OCI-LY3 (cell line): ENCODE results near the gene CPO.

Source experiments
- H2AFZ ChIP-seq: fragments of 200-600, 300-600 bp; shearing (Covaris generic); 2 replicates; pipeline ENCODE4 v1.6.0; 2014; ENCODE audit warnings: antibody characterized with exemption, low read depth, low read length
- H3K27ac ChIP-seq: fragments of 200-600, 300-600 bp; sonication (generic); 2 replicates; pipeline ENCODE4 v1.5.1; 2014; ENCODE audit warnings: mild to moderate bottlenecking, low read length, moderate library complexity, mixed read lengths
- H3K27me3 ChIP-seq: fragments of 200-600, 300-600 bp; sonication (generic); 2 replicates; pipeline ENCODE4 v1.6.1; 2014; ENCODE audit warnings: low read depth, low read length, mixed read lengths
- H3K36me3 ChIP-seq: fragments of 200-600, 300-600 bp; sonication (generic); replicated peaks from 2 replicates; pipeline ENCODE3; 2014; ENCODE audit warnings: low read depth, low read length, mixed read lengths
- H3K4me1 ChIP-seq: fragments of 300-600, 200-600 bp; sonication (generic); 2 replicates; pipeline ENCODE4 v1.6.1; 2014; ENCODE audit warnings: low read length, mixed read lengths
- H3K4me2 ChIP-seq: fragments of 200-600, 300-600 bp; sonication (generic); 2 replicates; pipeline ENCODE4 v1.6.1; 2014; ENCODE audit warnings: low read length, mixed read lengths
- H3K4me3 ChIP-seq: fragments of 300-600, 200-600 bp; sonication (generic); 2 replicates; pipeline ENCODE4 v1.5.1; 2014; ENCODE audit warnings: antibody characterized with exemption, mild to moderate bottlenecking, low read length, moderate library complexity
- H3K79me2 ChIP-seq: fragments of 300-600, 200-600 bp; shearing (Covaris generic); 2 replicates; pipeline ENCODE4 v1.6.1; 2014; ENCODE audit warnings: mild to moderate bottlenecking, low read length, mixed read lengths
- H3K9ac ChIP-seq: fragments of 300-600, 200-600 bp; shearing (Covaris generic); 2 replicates; pipeline ENCODE4 v1.6.0; 2014; ENCODE audit warnings: mild to moderate bottlenecking, low read length, moderate library complexity
- H3K9me3 ChIP-seq: fragments of 200-600, 300-600 bp; shearing (Covaris generic); 2 replicates; pipeline ENCODE4 v1.6.1; 2014; ENCODE audit warnings: low read length, mixed read lengths; ENCODE audit not compliant: insufficient read depth
- H4K20me1 ChIP-seq: fragments of 200-600, 300-600 bp; sonication (generic); 2 replicates; pipeline ENCODE4 v1.6.1; 2016; ENCODE audit warnings: low read length, mixed read lengths; ENCODE audit not compliant: insufficient read depth
- CTCF ChIP-seq: fragments of 200-600, 300-600 bp; sonication (generic); IDR thresholded peaks from 2 replicates; pipeline ENCODE4 v1.5.1; 2014; ENCODE audit warnings: antibody characterized with exemption, low read length, low read depth
- EZH2phosphoT487 ChIP-seq: fragments of 200-600 bp; shearing (Covaris generic); IDR thresholded peaks from 2 replicates; pipeline ENCODE4 v1.6.1; 2018; ENCODE audit warnings: antibody characterized with exemption, mixed run types, low read depth

CPO gene

DNA sequence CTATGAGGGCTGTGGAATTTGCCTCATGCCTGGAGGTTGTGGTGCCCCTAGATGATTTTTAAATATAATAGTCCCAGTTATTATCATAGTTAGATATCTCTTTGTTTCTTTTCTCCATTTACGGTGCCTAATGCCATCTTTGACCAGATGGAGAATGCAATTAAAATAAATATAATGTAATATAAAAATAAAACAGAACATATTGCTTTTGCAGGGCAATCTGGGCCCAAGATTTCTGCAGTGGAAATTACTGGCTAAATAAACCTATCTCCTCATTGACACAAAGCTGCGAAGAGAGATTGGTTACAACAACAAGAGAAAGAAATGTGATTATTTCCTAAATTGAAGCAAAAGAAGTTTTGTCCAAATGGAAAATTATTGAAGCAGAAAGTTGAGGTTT lies 51.8 kb downstream of the CPO start:
- Histone ChIP-seq H3K9me3 (no peaks in the 10 kb centered on the region), H3K4me3 (no peak overlapping the region), H2AFZ (no peak overlapping the region), H4K20me1 (no peaks in the 10 kb centered on the region), H3K4me2 (no peak overlapping the region), H3K27me3 (peaks cover 3% of the 10 kb centered on the region; the same call in 1 of the 2 replicates), H3K9ac (no peak overlapping the region), H3K79me2 (no peaks in the 10 kb centered on the region), H3K27ac (no peak overlapping the region), H3K4me1 (peaks cover 4% of the 10 kb centered on the region; the same call in 1 of the 2 replicates), H3K36me3 (no peaks in the 10 kb centered on the region)
- TF ChIP-seq EZH2phosphoT487 (no peak), CTCF (no peak)

DNA sequence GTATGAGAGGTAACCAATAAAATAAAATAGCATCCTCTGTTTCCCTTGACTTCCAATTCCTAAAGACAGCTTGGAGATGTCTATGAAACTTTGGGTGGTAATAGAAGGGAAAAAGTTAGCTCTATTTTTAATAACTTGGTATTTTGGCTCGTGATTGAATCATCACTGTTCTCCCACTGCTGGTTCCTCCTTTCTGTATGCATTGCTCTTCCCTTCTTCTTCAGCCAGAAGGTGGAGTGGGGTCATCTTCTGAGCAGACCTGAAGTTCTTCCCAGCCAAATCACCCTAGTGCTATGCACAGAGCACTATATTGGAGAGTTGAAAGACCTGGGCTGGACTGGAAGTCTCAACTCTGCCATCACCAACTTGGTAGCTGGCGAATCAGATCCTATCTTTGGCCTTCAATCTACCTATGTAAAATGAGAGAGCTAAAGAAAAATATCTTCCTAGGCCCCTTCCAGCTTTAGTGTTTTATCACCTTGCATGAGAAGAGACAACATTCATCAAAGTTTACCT lies 54.1 kb downstream of the CPO start:
- Histone ChIP-seq H3K36me3 (no peaks in the 10 kb centered on the region), H3K9ac (no peak overlapping the region), H3K79me2 (no peaks in the 10 kb centered on the region), H3K27ac (no peak overlapping the region), H3K27me3 (peaks cover 8% of the 10 kb centered on the region; the same call in 1 of the 2 replicates), H3K9me3 (no peaks in the 10 kb centered on the region), H2AFZ (no peak overlapping the region), H3K4me3 (no peak overlapping the region), H4K20me1 (no peaks in the 10 kb centered on the region), H3K4me1 (peaks cover 4% of the 10 kb centered on the region; the same call in 1 of the 2 replicates), H3K4me2 (no peak overlapping the region)
- TF ChIP-seq CTCF = no peak
- TF ChIP-seq EZH2phosphoT487 = no peak

DNA sequence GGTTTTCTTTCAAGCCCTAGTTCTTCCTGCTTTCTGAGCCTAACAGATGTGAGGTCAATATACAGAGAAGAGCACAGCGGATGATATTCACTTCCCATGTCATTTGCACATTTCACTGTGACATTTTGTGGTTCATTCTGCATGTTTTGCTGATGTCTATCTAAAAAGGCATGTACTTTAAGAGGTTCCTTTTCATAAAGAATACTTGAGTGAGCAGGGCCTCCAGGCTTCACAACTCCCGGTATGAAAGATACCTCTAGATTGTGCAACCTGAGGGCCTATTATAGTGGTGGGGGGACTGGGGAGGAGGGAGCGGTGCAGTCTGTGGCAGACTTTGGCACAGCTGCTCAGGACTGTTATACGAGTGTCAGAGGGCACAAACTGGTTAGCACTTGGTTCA lies 54.6 kb downstream of the CPO start:
- H4K20me1 ChIP-seq = no peaks in the 10 kb centered on the region
- H3K79me2 ChIP-seq = no peaks in the 10 kb centered on the region
- H3K9me3 ChIP-seq = no peaks in the 10 kb centered on the region
- H3K9ac ChIP-seq = no peak overlapping the region
- H3K4me2 ChIP-seq = no peak overlapping the region
- H3K27ac ChIP-seq = no peak overlapping the region
- H3K4me1 ChIP-seq = peaks cover 3% of the 10 kb centered on the region; the same call in 1 of the 2 replicates
- H2AFZ ChIP-seq = no peak overlapping the region
- TF ChIP-seq EZH2phosphoT487 (no peak), CTCF (no peak)
- H3K36me3 ChIP-seq = no peaks in the 10 kb centered on the region
- H3K27me3 ChIP-seq = peaks cover 8% of the 10 kb centered on the region; the same call in 1 of the 2 replicates
- no peak overlapping the region for H3K4me3 ChIP-seq

DNA sequence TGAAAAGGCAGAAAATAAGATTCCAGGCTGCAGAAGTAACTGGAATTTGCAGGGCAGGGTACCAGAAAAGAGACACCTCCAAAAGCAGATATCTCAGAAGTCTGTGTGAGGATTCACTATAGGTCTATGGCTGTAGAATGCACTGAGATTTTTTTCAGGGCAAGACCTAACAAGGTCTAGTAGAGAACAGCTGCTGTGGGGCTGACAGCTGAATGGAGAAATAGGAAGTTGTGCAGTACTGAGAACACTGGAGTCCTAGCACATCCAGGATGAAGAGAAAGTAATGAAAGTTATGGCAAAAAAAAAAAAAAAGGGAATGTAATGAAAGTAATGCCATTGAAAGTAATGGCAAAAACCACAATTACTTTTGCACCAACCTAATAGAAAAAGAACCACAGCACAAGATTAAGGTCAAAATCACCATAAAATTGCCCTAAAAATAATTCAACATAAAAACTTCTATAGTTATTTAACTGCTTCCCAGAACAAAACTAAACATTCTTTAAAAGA lies 57.3 kb downstream of the CPO start:
- Histone ChIP-seq H3K27me3 (peaks cover 5% of the 10 kb centered on the region; the same call in 1 of the 2 replicates), H3K36me3 (no peaks in the 10 kb centered on the region), H3K79me2 (no peaks in the 10 kb centered on the region), H3K4me3 (no peak overlapping the region), H3K4me2 (no peak overlapping the region), H3K9ac (no peak overlapping the region), H2AFZ (no peak overlapping the region), H3K9me3 (no peaks in the 10 kb centered on the region), H3K27ac (no peak overlapping the region), H3K4me1 (no peaks in the 10 kb centered on the region), H4K20me1 (no peaks in the 10 kb centered on the region)
- TF ChIP-seq EZH2phosphoT487 = no peak
- TF ChIP-seq CTCF = no peak
